GM13977 (cell line): Measurements from ENCODE around the gene SPECC1.

Experiments
- DNase-seq: peaks from one replicate; pipeline ENCODE4 v3.0.0; 2012; ENCODE audit warnings: low spot score
- CTCF ChIP-seq: IDR thresholded peaks from 2 replicates; pipeline ENCODE4 v1.5.1; 2012; ENCODE audit warnings: mild to moderate bottlenecking, control low read depth; ENCODE audit not compliant: insufficient read depth; ENCODE audit errors: extremely low read depth, missing control alignments
- in situ Hi-C: fragments of 300-500 bp; cut with MboI; formaldehyde crosslinking; loops from one replicate; pipeline ENCODE4 v1.12.0; 2022; ENCODE audit warnings: low sequenced_read_pairs, low pct_unique_long_range_greater_than_20kb, mixed read lengths, inconsistent platforms; ENCODE audit not compliant: unreplicated experiment

The SPECC1 gene

GRCh38 chr17:20077978-20078685 is 69.0 kb downstream of the SPECC1 start:
- no peak for DNase-seq
- in situ Hi-C loops: no loop called here
- TF ChIP-seq CTCF: no peak

GRCh38 chr17:20080513-20080912 is 71.4 kb downstream of the SPECC1 start:
- in situ Hi-C loops: no loop called here
- DNase-seq: no peak
- TF ChIP-seq CTCF: no peak

- DNase-seq: no peak
- TF ChIP-seq CTCF: no peak
- in situ Hi-C loops: no loop called here
These were observed 74.1 kb downstream of the SPECC1 start for GRCh38 chr17:20083156-20083859.

GRCh38 chr17:20084621-20085282 is 75.6 kb downstream of the SPECC1 start:
- in situ Hi-C loops: no loop called here
- DNase-seq: no peak
- no peak for TF ChIP-seq CTCF

GRCh38 chr17:20085283-20085845 is 76.2 kb downstream of the SPECC1 start:
- TF ChIP-seq CTCF: no peak
- in situ Hi-C loops: no loop called here
- DNase-seq: no peak

- in situ Hi-C loops: no loop called here
- TF ChIP-seq CTCF: no peak
- DNase-seq: no peak
These were observed 77.4 kb downstream of the SPECC1 start for GRCh38 chr17:20086416-20087076.
